Measurements from ENCODE around the gene BAIAP3. TPM values are rescaled to one million over a fixed set of nuclear protein-coding genes. Genes with fewer than 3 reads are reported as not detected.

Gene BAIAP3
- polyA plus RNA-seq, 3 donors from 2014 or later: 1.9 to 4.0 TPM; not detected in 1

GRCh38 chr16:1354815-1355540, 21.5 kb downstream of the BAIAP3 start:
- Mint-ChIP-seq H3K27me3 (ENCODE audit: low read depth in 3 of 3) (peaks cover 25 to 36% (median 31%) of the 10 kb centered on the region in 3 donors), H3K4me1 (peaks cover 31 to 38% of the 10 kb centered on the region in 2 donors), H3K4me3 (peak overlapping the region in 3 of 5 donors; percentile 26 to 59 (median 49)), H3K27ac (peak overlapping the region in 2 of 6 donors; percentile 17 to 66), H3K9me3 (no peaks in the 10 kb centered on the region), H3K36me3 (peaks cover 0 to 3% (median 0%) of the 10 kb centered on the region in 3 donors)
- DNase-seq: no peak

DNA sequence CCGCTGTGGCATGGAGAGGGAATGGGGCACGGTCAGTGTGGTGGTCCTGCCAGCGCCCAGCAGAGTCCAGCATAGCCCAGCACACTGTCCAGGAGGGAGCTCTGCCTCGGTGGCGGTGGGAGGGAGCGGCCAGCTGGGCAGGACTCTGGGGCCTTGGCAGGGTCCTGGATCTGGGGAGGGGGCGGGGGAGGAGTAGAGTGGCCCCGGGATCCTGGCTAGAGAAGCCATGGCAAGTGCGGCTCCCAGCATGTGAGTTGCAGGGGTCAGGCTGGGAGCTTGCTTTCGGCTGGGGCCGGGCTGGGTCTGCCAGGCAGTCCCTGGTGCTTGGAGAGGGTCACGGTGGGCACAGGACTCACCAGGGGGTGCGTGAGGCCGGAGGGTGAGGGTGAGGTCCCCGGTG, 22.1 kb downstream of the BAIAP3 start:
- Mint-ChIP-seq H3K4me3 (no peak overlapping the region), H3K27ac (no peak overlapping the region), H3K36me3 (peaks cover 0 to 3% (median 0%) of the 10 kb centered on the region in 3 donors), H3K9me3 (no peaks in the 10 kb centered on the region), H3K4me1 (peaks cover 26 to 33% of the 10 kb centered on the region in 2 donors), H3K27me3 (ENCODE audit: low read depth in 3 of 3) (peaks cover 25 to 30% (median 27%) of the 10 kb centered on the region in 3 donors)
- DNase-seq: no peak

GRCh38 chr16:1356061-1356900, 22.8 kb downstream of the BAIAP3 start:
- Mint-ChIP-seq H3K4me1 (peaks cover 24 to 27% of the 10 kb centered on the region in 2 donors), H3K27me3 (ENCODE audit: low read depth in 3 of 3) (peaks cover 23 to 26% (median 23%) of the 10 kb centered on the region in 3 donors), H3K36me3 (peaks cover 0 to 3% (median 0%) of the 10 kb centered on the region in 3 donors), H3K27ac (no peak overlapping the region), H3K4me3 (no peak overlapping the region), H3K9me3 (no peaks in the 10 kb centered on the region)
- DNase-seq: no peak

DNA sequence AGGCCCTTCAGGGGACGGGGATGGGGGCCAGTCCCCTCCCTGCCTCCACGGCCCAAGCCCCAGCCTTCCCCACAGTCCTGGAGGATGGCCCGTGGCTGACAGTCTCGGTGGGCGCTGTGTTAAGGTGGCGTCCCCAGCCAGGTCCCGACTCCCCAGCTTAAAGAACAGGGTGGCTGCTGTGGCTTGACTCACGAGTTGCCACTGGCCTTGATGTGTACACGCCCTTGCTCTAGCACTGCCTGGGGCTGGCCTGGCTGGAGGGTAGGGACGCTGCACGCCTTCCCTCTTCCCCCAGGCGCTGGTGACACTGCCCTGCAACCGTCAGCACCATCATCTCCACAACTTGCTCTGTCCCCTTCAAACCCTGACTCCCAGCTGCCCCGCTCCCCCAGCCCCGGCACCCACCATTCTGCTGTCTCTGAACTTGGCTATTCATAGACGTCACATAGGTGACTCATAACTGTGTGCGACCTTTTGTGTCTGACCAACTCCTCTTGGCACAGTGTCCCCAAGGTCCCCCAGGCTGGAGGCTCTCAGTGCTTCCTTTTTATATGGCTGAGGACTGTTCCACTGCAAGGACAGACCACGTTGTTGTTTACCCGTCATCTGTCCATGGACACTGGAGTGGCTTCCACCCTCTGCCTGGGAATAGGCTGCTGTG, 24.6 kb downstream of the BAIAP3 start:
- peaks cover 0 to 3% (median 0%) of the 10 kb centered on the region in 3 donors for H3K36me3 Mint-ChIP-seq
- no peaks in the 10 kb centered on the region for H3K9me3 Mint-ChIP-seq
- H3K27ac Mint-ChIP-seq: peak overlapping the region in 2 of 6 donors; percentile 29 to 69

GRCh38 chr16:1361685-1362360, 28.4 kb downstream of the BAIAP3 start:
- DNase-seq: no peak
- Mint-ChIP-seq H3K4me3 (no peak overlapping the region), H3K36me3 (peaks cover 0 to 12% (median 5%) of the 10 kb centered on the region in 3 donors), H3K4me1 (no peaks in the 10 kb centered on the region), H3K27me3 (ENCODE audit: low read depth in 3 of 3) (peaks cover 2 to 9% (median 3%) of the 10 kb centered on the region in 3 donors), H3K9me3 (no peaks in the 10 kb centered on the region), H3K27ac (no peak overlapping the region)

More for the DNA sequence above, 24.6 kb downstream of the BAIAP3 start:
- H3K4me1 Mint-ChIP-seq: peaks cover 15 to 18% of the 10 kb centered on the region in 2 donors
- H3K27me3 Mint-ChIP-seq (ENCODE audit: low read depth in 3 of 3): peaks cover 10 to 16% (median 11%) of the 10 kb centered on the region in 3 donors
- no peak overlapping the region for H3K4me3 Mint-ChIP-seq
- DNase-seq: no peak

DNA sequence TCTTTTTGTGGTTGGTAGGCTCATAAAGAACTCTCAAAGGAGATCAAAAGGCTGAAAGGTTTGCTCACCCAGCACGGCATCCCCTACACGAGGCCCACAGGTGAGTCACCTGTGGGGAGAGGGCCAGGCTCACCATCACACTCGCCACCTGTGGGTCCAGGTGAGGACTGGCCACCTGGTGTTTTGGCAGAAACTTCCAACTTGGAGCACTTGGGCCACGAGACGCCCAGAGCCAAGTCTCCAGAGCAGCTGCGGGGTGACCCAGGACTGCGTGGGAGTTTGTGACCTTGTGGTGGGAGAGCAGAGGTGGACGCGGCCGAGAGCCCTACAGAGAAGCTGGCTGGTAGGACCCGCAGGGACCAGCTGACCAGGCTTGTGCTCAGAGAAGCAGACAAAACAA, 29.4 kb downstream of the BAIAP3 start:
- Mint-ChIP-seq H3K4me1 (no peaks in the 10 kb centered on the region), H3K9me3 (no peaks in the 10 kb centered on the region), H3K36me3 (peaks cover 0 to 12% (median 5%) of the 10 kb centered on the region in 3 donors), H3K4me3 (no peak overlapping the region), H3K27ac (no peak overlapping the region), H3K27me3 (ENCODE audit: low read depth in 3 of 3) (peaks cover 2 to 9% (median 3%) of the 10 kb centered on the region in 3 donors)
- DNase-seq: no peak

GRCh38 chr16:1363501-1364041, 30.1 kb downstream of the BAIAP3 start:
- Mint-ChIP-seq H3K27ac (peak overlapping the region in 1 of 6 donors; percentile 66), H3K36me3 (peaks cover 0 to 12% (median 5%) of the 10 kb centered on the region in 3 donors), H3K27me3 (ENCODE audit: low read depth in 3 of 3) (peaks cover 2 to 4% (median 3%) of the 10 kb centered on the region in 3 donors)

DNA sequence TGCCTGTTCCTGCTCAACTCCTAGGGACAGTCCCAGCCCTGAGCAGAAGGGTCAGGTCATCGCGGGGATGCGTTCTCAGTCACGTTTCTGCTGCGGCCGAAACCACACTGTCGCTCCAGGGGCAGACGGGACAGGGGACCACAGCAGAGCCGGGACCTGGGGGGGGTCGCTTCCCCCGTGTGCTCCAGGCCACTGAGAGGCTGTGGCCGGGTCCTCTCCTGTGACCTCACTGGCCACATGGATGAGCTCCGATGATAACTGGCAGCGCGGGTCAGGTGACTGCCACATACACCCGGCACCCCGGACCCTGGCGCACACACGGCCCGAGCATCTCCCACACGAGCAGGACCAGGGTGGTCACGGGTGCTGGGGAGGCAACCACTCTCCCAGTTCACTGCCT, 31.1 kb downstream of the BAIAP3 start:
- Mint-ChIP-seq H3K4me1 (no peaks in the 10 kb centered on the region), H3K9me3 (no peaks in the 10 kb centered on the region), H3K27me3 (ENCODE audit: low read depth in 3 of 3) (peaks cover 0 to 4% (median 2%) of the 10 kb centered on the region in 3 donors), H3K4me3 (no peak overlapping the region), H3K27ac (no peak overlapping the region), H3K36me3 (peaks cover 0 to 10% (median 5%) of the 10 kb centered on the region in 3 donors)
- no peak for DNase-seq

More at GRCh38 chr16:1363501-1364041, 30.1 kb downstream of the BAIAP3 start:
- H3K4me3 Mint-ChIP-seq: no peak overlapping the region
- peak; percentile 42 to 58 (median 49) for DNase-seq
- H3K4me1 Mint-ChIP-seq: no peaks in the 10 kb centered on the region
- H3K9me3 Mint-ChIP-seq: no peaks in the 10 kb centered on the region

DNA sequence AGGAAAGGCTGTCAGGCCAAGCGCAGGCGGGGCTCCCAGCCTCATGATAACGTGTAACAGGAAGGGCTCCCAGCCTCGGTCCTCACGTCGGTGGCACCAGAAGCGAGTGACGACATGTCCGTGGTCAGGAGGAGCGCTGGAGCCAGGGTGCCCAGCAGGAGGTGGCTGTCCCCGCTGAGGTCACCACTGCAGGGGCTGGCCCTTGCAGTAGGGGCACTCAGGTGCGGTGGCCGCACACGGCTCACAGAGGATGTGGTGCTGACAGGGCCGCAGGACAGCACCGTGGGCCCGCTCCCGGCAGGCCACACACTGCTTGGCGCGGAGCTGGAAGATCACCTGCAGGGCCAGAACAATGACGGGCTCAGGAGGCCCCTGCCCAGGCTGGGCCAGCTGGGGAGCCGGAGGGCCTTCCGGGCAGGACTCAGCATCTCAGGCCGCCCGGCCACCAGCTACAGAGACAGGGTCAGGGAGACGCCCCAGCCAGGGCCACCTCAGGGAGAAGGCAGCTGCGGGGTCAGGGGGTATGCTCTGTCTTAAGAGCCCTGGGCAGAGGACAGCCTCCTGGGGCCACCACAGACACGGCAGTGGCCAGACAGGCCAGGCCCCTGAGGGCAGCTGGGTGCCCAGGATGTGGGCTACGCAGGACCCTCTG, 32.7 kb downstream of the BAIAP3 start:
- peaks cover 0 to 4% (median 0%) of the 10 kb centered on the region in 3 donors for H3K27me3 Mint-ChIP-seq (ENCODE audit: low read depth in 3 of 3)
- H3K36me3 Mint-ChIP-seq: peaks cover 0 to 8% (median 5%) of the 10 kb centered on the region in 3 donors
- DNase-seq: no peak
- H3K4me3 Mint-ChIP-seq: no peak overlapping the region
- H3K27ac Mint-ChIP-seq: peak overlapping the region in 2 of 6 donors; percentile 10 to 72
- no peaks in the 10 kb centered on the region for H3K9me3 Mint-ChIP-seq
- no peaks in the 10 kb centered on the region for H3K4me1 Mint-ChIP-seq

DNA sequence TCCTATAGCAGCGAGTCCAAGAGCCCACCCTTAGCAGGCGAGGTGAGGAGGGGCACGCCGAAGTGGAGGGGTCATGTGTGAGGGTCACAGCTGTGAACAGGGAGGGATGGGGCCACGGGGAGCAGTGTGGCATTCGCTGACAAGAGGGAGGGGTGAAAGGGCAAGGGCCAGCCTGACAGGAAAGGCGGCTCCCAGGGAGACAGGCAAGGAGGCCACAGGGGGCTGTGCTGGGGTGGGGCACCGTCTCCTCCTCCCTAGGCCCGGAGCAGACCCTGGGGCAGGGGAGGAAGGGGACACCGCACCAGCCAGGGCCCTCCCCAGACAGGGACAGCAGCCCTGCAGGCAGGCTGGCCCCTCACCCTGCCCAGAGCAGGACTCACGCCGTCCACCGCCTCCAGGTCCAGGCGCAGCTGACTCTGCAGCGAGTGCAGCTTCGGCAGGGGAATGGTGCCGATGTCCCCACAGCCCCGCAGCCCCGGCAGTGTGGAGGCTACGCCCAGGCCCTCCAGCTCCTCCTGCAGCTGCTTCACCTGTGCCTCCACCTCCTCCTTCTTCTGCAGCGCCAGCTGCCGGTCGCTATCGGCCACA, 33.4 kb downstream of the BAIAP3 start:
- H3K36me3 Mint-ChIP-seq: peaks cover 0 to 8% (median 5%) of the 10 kb centered on the region in 3 donors

DNA sequence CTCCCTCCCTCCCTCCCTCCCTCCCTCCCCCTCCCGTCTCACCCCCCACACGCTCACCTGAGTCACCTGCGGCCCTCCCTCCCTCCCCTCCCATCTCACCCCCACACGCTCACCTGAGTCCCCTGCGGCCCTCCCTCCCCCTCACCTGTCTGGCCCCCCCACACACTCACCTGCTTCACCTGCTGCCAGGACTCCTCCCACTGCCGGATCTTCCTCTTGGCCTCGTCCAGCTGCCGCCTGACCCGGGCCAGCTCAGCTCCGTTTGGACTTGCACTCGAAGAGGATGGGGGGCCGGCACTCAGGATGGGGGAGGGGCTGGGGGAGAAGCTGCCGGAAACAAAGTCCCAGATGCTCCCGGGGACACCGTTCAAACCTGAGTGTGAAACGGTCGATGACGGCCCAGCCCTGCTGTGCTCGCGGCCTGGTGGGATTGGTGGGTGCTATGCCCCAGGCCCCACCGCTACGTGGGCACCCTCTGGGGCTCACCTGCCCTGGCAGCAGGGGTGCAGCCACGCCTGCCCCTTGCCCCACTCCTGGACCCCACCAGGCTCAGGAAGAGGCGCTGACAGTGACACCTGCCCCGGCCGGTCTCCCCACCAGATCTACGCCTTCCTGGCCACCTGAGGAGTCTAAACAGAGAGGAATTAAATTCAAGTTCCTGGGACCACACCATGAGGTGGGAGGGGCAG, 34.2 kb downstream of the BAIAP3 start:
- H3K9me3 Mint-ChIP-seq: no peaks in the 10 kb centered on the region
- H3K36me3 Mint-ChIP-seq: peaks cover 0 to 8% (median 5%) of the 10 kb centered on the region in 3 donors
- H3K27me3 Mint-ChIP-seq (ENCODE audit: low read depth in 3 of 3): peaks cover 0 to 4% (median 2%) of the 10 kb centered on the region in 3 donors
- DNase-seq: no peak
- no peak overlapping the region for H3K4me3 Mint-ChIP-seq
- H3K4me1 Mint-ChIP-seq: no peaks in the 10 kb centered on the region
- H3K27ac Mint-ChIP-seq: no peak overlapping the region

More for the DNA sequence above, 33.4 kb downstream of the BAIAP3 start:
- Mint-ChIP-seq H3K27me3 (ENCODE audit: low read depth in 3 of 3) (peaks cover 0 to 4% (median 2%) of the 10 kb centered on the region in 3 donors), H3K4me3 (no peak overlapping the region), H3K4me1 (no peaks in the 10 kb centered on the region), H3K9me3 (no peaks in the 10 kb centered on the region), H3K27ac (no peak overlapping the region)
- DNase-seq: no peak

All from immature natural killer cell (primary cell).